GM21529 (cell line): ENCODE measurements around the gene C11orf21.

Source experiments
- ATAC-seq: cut with Tn5 transposase; IDR thresholded peaks from one replicate; pipeline ENCODE4 v1.9.1; 2021; ENCODE audit not compliant: unreplicated experiment

The C11orf21 gene

DNA sequence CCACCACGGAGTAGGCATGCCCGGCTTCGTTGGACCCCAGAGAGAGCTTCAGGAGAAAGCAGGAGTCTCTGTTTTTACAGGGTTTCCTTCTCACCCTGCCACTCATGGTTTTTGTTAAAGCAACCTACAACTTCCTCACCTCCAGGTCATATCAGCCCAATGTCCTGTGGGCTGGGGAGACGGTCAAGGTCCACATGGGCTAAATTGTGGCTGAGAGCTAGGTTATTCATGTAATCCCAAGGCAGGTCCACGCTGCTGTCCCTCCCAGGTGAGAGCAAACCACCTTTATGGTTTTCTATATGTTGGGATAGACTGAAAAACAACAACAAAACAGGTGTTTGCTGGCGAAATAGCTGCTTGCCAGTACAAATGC lies 19.6 kb upstream of the C11orf21 start:
- no peak for ATAC-seq

DNA sequence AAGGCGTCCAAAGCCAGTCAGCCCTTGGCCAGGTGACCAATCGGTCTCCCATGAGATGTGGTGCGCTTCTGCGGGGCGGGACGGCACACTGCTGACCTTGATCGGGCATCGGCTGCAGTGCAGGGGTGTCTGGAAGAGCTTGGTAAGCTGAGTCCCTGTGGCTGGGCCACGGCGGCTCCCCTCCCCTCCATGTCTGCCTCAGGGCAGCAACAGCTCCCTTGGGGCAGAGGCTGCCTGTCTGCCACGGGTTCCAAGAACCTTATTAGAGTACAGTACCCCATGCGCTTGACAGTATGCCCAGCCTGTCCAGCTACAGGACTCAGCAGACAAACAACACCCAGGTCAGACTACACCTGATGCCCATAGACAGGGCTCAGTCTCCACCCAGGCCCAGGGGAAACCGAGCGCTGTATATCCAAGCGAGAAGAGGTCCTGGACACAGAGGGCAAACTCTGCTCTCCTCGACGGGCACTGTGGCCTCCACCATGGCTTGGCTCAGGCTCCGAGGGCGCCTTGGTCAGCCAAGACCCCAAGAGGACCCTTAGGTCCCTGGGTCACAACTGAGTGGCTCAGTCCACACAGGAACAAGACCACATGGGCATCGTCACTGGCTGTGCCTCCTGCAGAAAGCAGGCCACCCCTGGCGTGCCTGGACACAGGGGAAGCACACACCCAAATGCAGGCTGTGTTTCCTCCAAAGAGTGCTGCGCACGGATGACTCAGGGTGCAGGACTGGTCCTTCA lies 19.0 kb upstream of the C11orf21 start:
- no peak for ATAC-seq

DNA sequence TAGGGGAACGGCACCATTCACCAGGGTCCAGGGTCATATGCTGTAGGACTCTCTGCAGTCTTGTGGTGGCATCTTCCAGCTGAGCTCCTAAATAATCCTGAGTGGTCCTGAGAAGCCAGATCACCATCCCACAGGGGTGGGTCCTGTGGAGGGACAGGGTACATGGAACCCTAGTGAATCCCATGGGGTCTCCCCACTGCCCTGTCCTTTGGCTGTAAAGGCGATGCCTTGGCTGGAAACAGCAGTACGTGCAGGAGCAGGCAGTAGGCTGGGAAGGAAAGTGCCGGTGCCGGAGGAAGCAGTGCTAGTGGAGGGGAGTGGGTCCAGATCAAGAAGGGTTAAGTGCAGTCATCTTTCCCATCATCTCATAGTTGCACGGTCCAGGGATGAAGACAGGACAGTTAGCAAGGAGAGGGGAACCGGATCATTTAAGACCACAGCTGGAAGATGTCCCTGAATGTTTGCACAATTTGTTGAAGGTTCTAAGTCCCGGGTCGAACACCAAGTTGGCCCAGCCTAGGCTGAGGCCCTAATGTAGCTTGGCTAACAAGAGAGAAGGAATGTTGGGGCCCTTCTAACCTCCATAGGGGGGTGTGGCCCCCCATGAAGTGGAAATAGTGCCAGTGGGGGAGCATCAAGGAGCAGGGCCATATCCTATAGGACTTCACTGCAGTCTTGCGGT lies 18.2 kb upstream of the C11orf21 start:
- no peak for ATAC-seq

DNA sequence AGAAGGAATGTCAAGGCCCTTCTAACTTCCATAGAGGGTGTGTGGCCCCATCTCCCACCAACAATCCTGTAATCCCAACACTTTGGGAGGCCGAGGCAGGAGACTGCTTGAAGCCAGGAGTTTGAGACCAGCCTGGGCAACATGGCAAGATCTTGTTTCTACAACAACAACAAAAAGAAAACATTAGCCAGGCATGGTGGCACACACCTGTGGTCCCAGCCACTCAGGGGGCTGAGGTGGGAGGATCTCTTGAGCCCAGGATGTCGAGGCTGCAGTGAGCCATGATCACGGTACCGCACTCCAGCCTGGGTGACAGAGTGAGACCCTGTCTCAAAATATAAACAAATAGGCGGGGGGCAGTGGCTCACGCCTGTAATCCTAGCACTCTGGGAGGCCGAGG lies 17.0 kb upstream of the C11orf21 start:
- ATAC-seq: no peak

DNA sequence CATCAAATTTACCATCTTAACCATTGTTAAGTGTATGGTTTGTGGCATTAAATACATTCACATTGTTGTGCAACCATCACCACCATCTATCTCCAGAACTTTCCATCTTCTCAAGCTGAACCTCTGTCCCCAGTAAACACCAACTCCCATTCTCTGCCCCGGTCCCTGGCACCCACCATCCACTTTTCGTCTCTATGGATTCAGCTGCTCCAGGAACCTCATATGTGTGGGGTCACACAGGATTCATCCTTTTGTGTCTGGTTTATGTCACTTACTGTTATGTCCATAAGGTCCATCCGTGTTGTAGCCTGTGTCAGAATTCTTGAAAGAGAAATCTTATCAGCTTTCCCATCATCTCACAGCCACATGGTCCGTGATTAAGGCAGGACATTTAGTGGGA lies 16.4 kb upstream of the C11orf21 start:
- no peak for ATAC-seq

DNA sequence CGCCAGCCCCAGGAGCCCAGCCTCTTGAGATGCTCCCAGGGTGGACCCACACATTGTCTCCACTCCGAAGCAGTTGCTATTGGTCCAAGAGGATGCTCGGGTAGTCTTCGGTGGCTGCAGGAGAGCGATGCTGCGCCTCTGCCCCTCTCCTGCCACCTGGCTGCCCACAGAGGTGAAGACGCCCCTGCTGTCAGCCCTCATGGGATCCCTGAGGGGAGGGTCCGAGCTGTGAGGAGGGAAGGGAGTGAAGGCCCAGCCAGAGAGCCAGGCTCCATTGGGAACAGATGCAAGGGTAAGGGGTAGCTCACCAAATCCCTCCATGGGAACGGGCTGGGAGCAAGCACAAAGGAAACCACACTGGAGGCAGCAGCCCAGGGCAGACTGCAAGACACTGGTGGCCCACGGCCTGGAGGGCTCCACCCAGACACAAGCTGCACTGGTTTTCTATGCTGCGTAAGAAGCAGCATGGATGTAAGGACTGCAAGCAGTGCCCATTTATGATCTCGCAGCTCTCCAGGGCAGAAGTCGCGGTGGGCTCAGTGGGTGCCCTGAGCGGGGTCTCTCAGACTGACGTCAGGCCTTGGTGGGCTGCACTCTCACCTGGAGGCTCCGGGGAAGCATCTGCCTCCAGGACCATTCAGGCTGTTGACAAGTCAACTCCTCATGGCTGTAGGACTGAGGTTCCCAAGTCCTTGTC lies 15.8 kb upstream of the C11orf21 start:
- ATAC-seq: no peak

DNA sequence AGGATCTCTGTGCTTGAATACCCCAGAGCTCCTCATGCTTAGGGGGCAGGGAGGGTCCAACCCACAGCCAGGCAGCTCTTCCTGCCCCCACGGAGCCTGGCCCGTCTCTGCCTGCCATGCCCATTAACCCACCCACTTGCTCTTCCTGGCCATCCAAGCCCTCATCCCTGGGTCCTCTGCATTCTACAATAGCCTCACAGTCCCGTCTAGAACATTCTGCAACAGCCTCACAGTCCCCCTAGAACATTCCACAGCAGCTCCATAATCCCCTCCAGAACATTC lies 15.2 kb upstream of the C11orf21 start:
- ATAC-seq: no peak

DNA sequence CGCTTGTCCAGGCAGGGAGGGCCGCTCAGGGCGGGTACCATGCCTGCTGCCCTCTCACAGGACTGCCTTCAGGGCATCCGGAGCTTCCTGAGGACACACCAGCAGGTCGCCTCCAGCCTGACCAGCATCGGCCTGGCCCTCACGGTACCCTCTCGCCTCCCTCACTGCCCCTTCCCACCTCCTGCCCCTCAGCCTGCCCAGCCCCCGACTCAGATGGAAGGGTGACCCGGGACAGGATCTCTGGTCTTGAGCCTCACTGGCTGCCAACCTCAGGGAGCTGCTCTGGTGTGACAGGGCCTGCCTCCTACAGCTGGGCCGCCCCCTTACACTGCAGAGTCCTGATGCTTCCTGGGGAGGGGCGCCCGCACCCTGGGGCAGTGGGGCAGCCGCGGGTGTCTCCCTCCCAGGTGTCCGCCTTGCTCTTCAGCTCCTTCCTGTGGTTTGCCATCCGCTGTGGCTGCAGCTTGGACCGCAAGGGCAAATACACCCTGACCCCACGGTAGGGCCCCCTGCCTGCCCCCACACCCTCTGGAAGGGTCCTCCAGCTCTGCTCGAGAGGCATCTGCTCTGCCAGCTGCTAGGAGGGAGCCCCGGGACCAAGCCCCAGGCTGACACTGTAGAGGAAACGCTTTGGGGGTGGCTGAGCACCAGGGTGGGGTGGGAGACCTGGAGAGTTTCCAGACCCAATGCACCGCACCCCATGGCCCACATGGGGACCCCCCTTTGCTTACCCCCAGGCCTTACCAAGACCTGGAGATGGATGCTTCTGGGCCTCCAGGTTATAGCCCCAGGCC lies 14.6 kb upstream of the C11orf21 start:
- no peak for ATAC-seq

DNA sequence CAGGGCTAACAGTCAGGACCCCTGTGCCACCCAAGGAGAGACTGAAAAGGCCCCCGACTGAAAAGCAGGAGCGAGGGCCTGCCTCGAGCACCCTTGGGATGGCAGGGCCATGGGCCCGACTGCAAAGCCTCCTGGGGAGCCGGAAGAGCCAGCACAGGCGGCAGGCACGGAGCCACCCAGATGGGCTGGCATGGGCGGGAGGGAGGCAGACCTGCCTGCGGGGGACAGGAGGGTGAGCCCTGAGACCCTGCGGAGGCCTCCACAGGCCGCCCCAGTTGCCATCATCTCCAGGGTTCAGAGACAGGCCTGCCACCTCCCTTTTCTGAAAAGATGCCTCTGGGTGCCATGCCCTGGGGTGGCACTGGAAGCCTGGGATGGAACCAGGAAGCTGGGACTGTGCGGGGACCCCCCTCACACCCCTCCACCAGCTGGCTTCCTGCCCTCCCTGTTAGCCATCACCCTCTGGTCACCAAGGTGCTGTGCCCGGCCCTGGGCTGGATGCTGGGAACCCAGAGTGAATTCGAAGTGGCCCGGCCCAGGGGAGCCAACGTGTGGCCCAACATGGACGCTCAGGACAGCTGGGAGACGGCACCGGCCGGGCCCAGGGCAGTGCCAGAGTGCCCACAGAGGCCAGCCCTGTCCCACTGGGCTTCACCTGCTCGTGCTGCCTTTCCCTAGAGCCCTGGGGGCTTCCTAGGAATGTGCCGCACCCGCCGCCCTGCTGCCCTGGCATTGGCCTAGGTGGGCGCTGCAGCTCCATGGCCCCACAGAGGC lies 13.9 kb upstream of the C11orf21 start:
- no peak for ATAC-seq

DNA sequence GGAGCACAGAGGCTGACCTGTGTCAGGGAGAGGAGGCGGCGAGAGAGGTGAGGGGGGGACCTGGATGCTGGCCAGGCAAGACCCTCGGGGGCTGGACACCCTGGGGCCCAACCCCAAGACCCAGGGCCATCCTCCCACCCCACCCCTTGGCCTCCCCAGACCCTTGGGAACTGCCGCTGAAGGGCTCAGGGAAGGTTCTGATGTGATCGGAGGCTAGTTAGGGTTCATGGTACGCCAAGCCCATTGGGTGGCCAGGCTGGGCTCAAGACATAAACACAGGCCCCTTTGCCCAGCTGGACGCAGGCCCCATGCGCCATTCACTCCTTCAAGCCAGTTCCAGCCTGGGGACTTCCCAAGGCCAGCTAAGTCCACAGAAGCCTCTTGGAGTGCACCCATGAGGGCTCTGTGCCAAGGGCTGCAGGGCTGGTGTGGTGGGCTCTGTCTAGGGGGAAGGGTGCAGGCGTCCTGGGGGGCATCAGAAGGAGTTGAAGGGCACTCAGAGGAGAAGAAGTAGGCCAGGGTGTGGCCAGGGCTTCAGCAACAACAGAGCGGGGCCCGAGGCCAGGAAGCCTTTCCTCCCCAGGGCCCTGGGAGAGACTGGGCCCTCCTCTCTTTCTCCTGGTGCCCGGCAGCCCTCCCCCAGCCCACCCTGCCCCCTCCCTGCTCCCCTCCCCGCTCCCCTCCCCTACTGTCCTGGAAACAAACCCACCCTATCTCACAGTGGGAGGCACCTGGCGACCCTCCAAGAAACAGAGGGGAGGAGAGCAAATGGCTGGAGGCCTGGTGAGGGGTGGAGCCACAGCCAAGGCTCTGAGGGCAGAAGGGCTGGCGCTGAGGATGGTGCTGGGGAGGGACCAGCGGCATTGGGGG lies 13.0 kb upstream of the C11orf21 start:
- no peak for ATAC-seq

DNA sequence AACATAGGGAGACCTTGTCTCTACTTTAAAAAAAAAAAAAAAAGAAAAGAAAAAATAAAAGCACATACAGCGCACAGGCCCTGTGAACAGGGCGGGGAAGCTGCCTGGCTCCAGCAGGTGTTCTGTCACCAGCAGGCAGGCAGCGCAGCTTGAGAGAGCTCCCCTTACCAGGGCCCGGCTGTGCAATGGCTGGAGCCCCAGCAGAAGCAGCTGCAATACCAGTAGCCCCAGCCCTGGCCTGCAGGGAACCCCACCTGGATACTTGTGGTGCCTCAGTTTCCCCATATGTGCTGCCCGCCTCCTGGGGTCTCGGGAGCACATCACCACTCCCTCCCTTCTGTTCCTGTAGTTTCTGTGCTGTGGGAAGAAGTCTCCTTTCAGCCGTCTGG lies 12.4 kb upstream of the C11orf21 start:
- no peak for ATAC-seq

DNA sequence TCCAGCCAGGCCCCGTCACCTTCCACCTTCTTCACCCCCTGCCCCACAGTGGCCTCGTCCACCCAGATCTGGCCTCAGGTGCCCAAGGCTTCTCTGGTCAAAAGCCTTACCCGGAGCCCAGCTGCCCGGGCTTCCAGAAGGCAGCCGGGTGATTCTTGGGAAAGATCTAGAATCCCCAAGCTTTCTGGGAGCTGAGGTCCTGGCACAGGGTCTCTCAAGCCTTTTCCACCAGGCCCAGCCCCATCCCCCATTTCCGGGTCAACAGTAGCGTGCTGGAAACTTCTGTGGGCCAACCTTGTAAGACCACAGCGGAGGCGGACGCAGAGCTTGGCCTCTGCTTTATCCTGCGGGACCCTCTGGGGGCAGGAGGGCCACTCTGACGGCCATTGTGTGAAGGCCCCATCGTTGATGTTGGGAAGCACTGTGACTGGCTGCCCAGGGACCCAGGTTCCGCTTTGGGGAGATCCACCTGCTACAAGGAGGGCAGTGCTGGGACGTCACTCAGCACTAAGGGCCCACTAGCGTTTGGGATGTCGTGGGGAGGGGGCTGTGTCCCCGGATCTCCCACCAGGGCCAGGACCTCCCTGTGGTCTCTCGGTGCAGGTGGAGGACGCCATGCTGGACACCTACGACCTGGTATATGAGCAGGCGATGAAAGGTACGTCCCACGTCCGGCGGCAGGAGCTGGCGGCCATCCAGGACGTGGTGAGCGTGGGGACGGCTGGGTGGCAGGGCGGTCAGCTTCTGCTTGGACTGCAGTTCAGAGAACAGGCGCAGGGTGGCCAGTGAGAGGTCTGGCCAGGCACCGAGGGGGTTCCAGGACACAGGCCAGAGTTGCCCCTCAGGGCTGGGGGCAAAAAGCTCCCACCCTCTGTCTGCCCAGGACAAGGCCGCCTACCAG lies 11.6 kb upstream of the C11orf21 start:
- no peak for ATAC-seq

DNA sequence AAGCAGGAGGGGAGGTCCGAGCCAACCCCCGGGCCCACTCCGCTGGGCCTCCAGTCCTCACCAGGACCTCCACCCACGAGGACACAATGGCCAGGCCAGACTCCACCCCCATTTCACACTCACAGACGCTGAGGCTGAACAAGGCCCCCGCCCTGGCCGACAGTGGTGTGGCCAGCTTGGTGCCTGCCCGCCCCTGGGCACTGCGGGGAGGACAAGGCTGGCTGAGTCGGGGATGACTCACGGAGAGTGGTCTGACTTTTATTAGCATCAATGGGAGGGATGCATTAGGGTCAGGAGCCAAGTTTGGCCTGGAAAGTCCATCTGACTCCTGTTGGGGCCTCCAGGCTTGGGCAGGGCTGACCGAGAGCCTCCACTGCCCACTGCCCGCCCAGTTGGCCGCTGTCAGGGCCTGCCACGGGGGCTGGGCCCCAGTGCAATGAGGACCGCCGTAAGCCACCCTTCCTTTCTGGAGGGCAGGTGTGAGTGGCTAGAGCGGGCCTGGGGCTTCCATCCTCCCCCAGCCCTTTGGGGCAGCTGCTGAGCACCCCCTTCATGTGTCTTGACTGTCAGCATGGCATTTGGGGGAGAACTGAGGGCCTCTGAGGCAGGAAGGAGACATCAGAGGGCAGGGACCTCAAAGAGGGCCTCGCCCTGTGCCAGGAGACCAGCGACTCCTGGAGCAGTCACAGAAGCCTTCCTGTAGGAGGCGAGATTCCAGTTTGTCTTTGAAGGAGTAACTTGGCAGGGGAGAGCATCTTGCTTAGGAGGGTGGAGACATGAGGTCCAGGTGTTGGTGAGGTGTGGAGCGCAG lies 10.7 kb upstream of the C11orf21 start:
- ATAC-seq: no peak

DNA sequence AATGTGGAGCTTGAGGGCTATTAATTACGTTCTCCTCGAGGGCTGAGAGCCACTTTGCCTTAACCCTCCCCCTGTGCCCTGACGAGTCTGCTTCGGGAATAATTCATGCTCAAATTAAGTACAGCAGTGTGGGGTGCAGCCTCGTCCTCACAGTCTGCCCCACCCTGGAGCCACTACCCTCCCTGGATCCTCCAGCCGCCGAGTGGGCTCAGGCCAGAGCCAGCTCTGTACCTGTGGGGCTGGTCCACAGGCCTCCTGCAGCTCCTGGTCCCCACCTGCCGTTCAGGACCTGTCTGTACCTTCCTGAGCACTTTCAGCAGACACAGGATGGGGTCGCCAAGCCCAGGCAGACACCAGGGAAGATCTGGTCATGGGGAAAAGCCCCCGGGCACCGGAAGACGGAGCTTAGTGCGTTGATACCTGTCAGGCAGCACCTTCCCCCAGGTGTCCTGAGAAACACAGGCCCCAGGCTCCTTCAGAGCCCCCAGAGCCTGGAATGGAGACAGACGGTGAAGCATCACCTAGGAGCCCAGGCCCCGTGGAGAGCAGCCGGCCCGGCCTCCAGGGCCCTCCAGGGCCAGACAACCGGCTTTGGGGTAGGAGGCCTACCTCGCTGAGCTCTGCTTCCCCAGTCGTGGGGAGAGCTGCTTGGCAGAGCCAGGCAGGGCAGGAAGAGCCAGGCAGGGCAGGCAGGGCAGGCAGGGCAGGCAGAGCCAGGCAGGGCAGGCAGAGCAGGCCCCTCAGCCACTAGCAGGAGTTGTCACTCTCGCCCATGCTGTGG lies 9.8 kb upstream of the C11orf21 start:
- ATAC-seq: no peak

DNA sequence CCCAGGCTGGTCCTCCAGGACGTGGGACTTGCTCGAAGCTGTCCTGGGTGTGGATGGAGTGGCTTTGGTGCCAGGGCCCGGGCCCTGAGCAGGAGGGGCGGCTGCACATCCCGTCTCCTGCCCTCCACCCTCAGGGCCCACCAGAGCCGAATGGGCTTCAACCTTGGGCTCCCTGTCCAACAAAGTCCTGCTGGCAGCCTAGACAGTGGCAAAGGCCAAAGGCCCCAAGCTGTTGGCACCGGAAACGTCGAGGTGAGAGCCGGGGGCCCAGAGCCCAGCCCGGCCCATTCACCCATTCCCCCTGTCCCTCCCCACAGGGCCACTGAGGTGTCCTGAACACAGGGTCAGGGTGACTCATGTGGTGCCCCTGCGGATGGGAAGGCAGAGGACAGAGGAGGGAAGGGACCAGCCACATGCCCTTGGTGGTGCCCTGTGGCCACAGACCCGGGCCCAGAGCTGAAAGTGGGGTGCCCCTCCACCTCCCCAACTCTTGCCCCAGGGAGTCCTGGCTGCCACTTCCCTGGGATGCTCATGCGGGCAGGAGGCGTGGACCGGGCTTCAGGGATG lies 9.2 kb upstream of the C11orf21 start:
- ATAC-seq: no peak

DNA sequence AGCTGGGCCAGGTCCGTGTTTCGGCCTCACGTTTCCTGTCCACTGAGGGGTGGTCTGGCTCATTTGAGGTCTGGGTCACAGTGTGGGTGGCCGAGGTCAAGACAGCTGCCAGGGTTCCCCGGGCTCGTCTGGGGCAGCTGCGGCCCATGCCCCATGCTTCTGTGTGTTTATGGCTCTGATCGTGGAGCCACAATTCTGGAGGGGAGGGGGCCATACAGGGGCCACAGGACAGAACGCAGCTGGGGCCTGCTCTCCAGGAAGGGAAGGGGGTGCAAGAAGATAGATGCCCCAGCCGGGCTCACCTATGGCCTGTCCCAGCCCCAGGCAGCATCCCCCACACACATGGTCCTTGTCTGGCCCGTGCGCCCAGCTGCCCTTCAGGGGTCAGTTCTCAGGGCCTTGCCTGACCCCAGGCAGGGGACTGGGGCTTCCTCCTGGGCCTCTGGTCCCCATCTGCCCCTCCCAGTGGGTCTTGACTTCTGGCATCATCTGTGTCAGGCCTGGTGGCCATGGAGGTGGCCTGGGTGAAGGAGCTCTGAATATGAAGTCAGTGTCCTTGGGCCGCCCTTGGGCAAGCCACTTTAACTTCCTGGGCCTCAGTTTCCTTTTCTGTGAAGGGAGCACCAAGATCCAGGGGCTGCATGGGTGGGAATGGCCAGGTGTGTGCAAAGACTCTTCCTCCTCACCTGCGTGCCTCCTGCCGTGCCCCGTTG lies 8.5 kb upstream of the C11orf21 start:
- no peak for ATAC-seq
